Measurements from ENCODE around the gene BCHE.

BCHE gene

DNA sequence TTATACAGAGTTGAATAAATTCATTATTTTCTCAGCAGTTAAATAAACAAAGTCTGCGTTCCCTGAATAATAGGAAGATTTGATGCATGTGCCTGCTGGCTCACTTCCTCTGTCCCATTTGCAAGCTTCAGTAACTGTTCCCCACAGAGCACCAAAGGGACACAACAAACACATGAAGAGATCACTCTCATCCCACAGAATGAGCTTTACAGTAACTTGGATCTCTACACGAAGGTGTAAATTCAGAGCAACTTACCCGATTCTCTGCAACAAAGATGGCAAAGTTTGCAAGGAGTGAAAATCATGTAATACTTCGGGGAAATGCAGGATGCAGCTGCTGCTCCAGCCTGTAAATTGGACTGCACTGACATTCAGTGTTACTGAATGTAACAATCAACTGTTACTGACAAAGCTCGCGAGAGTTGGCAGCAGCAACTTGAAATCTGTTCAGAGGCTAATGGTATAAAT is at the start of gene BCHE:
Gene BCHE (minus strand): TSS at position 366 of the 468 bp plus-strand sequence. CDS start 6,390 bp downstream, outside the sequence.
- DNase-seq = no peak

DNA sequence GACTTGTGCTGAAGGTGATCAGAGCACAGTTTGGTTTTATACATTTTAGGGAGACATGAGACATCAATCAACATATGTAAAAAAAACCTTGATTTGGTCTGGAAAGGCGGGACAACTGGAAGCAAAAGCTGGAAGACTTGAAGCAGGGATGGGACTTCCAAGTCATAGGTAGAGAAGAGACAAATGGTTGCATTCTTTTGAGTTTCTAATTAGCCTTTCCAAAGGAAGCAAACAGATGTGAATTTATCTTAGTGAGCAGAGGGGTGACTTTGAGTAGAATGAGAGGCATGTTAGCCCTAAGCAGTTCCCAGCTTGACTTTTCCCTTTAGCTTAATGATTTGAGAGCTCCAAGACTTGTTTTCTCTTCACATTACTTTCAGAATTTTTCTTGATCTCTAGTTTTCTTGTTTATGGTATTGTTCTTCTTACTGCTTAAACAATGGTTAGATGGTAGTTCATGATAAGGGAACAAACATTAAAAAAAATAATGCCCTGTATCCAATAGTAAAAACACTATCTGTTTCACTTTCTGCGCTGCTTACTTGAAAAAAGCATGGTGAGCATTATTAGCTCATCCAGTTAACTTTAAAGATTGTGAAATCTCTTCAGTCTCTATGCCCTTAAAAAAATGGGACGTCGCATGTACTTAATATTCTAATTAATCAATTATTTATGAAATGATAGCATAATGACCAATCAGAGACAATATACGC is 48.5 kb upstream of the BCHE start:
- DNase-seq = no peak

DNA sequence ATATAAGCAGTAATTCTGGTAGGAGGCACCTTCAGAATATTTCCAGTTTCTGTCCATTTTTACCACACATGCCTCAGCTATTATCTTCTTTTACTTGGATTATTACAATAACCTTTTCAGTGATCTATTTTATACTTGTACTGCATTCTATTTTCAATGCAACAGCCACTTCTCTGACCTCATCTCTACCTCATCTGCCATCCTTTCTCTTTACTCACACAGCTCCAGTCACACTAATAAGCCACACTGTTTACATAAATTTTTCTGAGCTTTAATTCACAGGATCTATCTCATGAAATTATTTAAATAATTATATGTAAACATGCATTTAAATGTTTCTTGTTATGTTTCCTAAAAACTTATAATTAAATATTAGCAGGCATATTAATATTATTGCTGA is 47.3 kb upstream of the BCHE start:
- DNase-seq = no peak

DNA sequence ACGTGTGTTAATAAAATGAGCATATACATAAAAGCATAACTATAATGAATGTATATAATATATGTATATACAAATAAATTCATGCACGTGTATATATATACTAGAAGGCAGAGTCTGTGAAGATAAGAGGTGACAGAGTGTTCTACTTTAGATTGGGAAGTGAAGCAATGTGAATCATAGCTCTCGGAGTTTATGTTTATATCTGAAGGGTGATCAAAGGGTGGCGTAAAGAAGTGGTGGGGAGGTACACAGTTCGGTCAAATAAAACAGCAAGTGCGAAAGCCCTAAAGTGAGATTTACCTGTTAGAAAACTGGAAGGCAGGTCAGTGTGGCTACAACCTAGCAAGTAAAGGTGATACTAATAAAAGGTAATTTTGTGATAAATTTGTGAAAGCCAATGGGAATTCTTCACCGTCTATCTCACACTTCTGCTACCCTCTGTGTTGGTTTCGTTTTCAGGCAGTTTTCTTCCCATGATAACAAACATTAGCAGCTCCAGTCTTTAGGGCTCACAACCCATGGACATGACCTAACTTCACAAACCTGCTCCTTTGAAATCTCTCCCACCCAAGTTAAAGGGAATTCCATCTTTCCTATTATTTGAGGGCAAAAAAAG is 46.7 kb upstream of the BCHE start:
- DNase-seq = no peak

DNA sequence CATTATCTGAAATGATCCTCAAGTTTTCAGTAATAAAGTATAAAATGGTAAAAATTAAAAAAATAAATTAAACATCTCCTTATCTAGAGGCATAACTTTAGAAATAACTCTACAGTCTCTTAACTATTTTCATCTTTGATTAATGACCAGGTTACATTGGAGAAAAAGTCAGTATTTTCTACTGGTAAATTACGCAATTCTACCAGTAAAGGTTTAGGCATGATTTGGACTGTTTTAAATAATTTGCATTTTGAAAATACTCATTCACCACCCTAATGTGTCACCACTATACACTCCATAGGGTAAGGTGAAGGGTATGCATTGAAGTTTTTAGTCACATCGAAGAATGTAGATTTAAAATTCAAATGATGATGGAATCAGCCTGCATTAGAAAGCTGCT is 45.9 kb upstream of the BCHE start:
- no peak for DNase-seq

DNA sequence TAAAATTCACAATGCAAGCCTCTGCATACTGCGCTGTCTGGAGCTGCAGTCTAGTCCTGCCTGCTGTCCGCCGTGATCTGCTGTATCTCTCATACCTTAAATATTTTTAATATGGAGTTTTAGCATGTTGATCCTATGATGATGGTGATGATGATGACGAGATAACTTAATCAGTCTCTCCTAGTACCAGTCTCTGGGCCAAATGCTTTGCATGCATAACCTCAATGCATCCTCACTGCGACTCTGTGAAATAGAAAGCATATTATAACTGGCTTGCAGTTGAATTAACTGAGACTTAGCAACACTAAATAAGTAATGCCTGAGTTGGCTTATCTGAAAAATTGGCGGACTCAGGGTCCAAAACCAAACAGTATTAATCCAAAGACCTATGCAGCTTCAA is 38.4 kb upstream of the BCHE start:
- no peak for DNase-seq

DNA sequence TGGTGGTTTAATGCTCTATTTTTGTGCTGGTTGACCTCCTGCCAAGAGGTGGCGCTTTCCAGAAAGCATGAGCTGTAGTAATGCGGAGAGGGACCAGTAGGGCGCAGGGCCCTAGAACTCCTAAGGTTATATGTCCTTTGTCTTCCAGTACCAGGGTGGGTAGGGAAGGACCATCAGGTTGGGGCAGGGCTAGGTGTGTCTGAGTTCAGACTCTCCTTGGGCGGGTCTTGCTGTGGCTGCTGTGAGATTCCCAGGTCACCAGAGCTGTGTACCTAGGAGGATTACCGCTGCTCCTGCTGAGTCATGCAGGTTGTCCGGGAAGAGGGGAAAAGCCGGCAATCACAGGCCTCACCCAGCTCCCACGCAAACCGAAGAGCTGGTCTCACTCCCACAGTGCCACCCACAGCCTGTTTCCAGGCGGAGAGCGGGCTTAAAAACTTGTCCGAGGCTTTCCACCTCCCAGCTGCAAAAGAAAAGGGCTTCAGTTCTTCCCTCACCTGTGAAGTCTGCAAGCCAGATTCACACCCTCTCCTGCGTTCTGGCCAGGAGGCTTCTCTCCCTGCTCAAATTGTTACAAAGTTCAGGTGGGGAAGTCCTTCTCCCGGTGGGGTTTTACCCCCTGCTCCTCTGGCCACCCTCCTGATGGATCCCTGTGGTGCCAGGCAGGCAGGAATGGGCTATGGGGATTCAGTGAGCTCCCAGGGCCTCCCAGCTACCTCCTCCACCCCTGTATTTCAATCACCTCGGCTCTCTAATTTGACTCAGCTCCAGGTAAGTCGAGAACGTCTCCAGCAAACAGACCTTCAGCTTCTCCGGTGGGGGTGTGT is 37.7 kb upstream of the BCHE start:
- DNase-seq = no peak

DNA sequence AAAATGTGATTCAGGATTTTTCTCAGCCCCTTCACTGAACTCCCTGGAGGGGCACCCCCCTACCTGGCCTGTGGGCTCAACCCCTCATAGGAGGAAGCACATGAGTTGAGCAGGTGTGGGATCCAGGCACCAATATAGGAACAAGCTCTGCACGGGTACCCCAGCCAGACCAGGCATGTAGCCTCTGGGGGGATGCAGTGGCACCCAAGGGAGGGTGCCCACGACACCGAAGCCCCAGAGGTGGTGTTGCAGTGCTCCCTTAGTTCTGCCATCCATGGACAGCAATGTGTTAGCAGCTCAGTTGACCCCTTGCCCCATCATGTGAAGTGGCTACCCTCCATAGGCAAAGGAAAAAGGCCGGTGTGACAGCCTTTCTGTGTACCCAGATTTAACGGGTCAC is 30.9 kb upstream of the BCHE start:
- no peak for DNase-seq

DNA sequence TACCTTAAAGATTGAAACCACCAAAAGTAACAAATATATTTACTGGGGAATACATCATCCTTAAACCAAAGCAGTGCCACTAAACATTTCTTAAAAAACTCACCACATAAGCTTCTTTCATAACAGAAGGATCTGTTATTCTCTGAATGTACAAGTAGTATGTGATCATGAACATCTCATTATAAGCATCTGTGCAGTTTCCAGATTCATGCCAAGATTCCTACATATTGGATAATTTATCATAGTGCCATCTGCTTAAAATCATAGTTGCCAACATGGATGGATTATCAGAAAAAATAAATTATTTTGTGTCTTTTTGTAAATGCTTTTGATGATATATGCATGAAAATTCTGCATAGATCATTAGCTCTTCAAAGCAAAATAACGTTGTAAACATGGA is 21.8 kb upstream of the BCHE start:
- DNase-seq = no peak

DNA sequence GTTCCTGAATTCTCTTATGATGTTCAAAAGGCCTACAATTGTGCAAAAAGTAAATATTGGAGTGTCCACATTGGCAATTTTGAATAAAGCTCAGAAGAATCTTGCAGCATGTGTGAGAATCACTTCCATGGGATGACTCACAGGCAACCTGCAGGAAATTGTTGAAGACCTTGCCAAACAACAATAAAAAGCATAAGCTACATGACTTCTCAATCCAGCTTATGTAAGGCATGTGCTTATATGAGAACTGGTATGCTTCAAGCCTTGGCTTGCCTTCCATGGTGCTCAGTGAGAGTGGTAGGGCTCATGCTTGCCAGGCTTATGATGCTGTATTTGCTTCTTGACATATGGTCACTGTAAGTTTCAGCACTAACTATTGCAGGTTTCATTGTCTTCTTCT is 18.4 kb upstream of the BCHE start:
- no peak for DNase-seq

DNA sequence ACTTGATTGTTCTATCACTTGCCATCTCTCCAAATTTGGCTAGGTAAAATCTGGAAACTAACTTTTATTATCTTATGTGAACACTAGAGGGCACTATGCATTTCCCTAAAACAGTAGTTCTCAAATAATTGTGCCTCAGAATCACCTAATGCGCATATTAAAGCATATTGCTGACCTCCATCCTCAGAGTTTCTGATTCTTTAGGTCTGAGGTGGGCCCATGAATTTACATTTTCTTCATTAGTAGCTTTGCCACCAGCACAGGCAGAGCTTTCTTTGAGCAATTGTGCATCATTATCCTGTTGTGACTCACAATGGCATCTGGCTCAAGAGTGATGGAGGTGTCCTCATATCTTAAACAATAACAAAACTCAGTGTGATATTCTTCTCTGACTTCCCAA is 17.5 kb upstream of the BCHE start:
- no peak for DNase-seq

DNA sequence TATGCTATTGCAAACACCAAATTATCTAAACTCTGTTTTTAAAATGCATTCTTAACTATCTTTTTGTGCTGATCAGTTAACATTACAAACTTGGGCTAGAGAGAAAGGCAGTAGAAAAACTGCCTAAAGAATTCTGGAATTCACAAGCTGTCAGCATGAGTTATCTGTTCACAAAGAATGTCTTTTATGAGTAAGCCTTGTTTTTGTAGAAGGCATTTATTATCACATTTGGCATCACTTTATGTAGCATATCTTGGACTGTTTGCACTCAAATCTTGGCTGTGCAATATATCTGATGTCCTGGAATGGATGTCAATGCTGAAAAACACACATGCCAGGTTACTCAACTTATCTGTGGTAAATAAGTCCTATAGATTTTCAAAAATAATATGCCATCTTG is 15.5 kb upstream of the BCHE start:
- no peak for DNase-seq

DNA sequence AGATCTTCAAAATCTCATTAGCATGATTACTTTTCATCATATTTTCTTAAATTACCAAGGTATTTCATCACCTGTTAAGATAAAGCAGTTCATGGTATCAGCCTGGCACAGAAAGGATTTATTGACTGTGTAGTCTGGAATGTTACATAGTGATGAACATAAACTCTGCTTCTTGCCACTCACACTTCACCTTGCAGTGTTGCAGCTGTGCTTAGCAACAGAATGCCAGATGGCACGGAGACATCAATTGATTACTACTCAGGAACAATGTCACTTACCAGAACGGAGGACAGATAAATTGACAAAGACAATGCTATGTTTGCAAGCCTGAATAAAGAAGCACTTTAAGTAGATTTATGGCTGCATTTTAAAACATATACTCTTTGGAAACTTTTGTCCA is 15.0 kb upstream of the BCHE start:
- no peak for DNase-seq

DNA sequence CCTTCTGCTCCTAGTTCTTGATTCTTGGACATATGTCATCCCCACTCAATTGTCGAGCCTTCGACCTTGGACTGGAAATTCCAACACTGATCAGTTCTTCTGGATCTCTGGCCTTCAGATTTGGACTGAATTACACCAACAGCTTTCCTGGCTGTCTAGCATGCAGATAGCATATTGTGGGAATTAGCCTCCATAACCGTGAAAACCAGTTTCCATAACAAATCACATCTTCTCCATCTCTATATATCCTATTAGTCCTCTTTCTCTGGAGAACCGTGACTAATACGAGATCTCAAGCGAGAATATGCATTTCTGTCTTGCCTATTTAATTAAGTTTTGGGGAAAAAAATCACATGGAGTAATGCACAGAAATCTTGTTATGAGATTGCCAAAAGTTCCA is 8.8 kb upstream of the BCHE start:
- no peak for DNase-seq

DNA sequence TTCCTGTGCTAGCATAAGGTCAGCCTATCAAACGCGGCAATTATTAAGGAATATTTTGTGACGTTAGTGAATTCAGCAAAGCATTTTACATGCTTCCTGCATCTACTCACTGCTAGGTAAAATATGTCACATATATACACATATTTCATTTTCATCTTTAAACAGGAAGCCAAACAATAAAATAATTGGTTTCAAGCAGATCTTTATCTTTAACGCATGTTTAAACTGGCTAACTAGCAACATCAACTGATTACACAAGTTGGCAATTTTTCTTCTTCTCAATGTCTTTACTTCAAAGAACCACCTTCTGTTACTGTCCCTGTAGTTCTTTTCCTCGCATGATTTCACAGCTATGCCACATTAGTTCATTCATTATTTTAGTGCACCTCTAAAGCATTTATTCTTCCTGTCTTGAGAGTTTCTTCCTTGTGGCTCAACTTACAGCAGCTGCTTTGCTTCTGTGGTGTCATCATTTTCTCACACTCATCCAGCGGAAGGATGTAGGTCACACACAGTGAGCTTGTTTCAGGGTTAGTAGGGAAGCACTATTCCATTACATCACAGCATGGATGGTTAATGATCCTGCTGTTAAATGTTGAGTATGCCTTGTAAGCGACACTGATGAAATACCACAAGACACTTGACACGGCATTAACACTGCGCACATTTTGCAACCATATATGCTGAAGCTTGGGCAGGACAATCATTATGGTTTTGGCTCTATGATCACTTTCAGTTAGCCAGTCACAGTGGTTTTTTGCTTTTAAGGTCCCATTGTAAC is 2.3 kb upstream of the BCHE start:
- no peak for DNase-seq

DNA sequence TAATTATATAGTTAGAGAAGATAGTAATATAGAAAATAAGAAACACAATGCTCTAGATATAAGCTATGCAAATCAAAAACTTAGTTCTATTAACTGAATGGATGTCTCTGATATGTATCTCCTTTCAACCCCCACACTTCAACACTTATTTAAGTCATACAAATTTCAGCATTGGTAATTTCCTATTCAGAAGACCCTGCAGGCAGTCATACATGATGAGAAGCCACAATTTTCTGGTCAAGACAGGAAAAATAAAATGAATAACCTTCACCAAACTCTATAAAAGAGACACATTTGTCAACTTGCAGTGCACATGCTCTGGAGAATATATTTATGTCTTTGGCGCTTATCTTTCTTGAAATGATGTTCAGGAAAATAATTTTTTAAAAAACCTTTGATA is 578 bp upstream of the BCHE start:
- no peak for DNase-seq

DNA sequence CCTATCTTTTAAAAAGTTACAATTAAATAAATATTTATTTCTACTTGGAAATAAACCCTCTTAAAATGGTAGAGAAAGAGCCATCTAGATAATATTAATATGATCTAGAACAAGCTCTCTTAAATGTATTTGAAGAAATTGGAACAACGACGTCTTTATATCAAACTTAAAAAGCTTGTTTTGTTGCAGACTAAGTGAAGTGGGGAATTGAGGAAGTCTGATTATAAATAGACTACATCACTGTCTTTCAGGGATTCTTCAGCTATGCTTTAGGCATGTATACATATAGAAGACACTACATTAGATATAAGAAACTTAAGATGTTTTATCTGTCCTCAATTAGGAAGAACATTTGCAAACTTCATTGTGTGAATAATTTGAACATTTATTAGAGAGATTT is 1.8 kb downstream of the BCHE start:
- no peak for DNase-seq

DNA sequence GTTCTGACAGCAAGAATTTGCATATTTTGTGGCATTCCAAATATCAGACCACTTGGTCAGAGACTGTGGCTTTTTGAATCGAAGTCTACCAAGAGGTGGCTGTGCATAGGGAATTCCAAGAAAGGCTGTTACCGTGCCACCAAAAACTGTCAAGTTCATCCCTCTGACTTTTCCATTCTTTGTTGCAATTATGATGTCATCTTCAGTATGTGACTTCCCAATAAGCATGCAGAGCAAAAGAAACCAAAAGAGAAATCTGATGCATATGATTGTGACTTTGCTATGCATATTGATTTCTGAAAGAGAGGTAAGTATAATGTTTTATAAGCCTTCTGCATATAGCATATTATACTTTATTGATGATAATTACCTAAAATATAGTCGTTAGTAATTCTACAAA is 6.5 kb downstream of the BCHE start:
- no peak for DNase-seq

DNA sequence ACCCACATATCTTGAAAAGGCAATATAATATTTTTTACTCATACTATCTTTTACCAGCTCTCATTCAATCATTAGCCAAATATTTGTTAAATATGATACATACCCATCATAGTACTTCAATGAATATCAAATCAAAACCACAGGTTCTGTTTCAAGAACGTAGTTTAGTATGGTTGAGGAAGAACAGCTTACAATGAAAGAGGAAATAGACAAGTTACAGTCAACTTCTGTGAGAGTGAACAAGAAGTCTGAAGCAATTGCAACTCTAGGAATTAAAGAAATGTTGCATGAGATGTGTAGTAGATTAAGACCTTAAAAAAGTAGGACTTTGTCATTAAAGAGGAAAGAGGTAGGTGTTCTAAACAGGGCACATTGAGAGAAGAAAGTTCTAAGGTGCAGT is 9.3 kb downstream of the BCHE start:
- no peak for DNase-seq

DNA sequence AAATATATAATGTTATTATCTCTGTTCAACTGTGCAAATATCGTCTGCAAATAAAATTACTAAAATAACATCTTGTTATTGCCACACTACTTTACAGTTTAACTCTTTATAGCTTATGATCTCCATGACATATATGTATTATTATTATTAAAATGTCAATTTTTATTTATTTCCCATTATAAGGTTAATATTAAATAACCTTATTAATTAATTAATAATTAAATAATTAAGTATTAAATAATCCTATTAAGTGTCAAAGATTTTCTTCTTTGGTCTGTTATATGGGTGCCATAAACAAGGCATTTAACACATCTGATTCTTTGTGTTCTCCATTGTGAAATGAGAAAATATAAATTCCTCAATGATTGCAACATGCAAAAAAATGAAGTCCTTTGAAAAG is 10.0 kb downstream of the BCHE start:
- no peak for DNase-seq

DNA sequence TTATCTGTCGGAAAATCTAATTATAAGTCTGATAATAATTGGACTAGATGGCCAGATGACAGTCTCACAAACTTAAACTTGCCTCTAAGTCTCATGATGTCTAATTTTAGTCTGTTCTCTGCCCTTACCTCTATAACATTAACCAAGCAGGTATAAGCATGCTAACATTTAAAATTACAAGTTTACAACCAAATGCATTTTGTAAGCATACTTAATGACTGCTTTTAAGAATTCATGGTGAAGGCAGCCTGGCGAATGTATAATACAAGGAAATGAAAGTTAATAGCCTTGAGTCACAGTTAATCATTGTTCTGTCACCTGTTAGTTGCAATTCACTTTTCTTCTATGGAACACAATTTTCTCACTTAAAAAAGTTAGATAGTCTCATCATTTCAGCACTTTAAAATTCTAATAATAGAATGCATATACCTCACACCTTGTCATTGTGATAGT is 16.5 kb downstream of the BCHE start:
- no peak for DNase-seq

DNA sequence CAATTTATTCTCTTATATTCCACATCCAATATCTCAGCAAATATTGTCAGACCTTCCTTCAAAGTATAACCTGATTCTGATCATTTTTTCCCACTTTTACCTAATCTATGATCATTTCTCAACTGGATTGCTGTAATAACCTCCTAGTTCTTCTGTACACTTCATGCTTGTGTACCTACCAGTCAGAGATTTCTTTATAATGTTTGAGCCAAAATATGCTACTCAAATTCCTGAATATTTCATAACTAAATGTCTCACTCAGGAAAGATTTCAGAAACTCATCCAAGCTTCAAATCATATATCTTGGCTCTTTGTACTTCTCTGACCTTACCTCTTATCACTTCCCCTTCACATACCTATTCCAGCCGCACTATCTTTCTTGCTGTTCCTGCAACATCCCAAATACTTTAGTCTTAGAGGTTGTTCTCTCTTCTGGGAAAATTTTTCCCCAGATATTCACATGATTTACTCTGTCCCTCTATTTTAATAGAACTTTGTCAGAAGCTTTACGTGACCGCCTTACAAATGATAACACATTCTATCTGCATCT is 20.0 kb downstream of the BCHE start:
- no peak for DNase-seq

DNA sequence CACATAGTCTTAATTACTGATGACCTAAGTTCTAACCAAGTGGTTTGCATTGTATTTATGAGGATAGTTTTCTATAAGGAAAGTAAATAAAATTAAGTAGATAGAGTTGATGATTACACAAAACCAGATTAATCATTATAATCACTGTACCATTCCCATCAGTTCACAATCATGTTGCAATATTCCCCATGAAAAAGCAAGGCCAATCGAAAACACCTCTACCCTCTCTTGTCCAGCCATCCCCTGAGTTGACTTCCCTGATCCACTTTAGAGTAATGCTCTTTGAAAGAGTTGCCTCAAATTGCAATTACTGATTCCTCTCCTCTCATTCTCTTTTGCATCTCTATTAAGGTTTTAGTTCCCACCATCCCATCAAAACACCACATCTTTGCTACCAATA is 21.0 kb downstream of the BCHE start:
- no peak for DNase-seq
